GM12878 (cell line): Measurements from ENCODE around the gene STK11. TPM values are rescaled to one million over a fixed set of nuclear protein-coding genes. Genes with fewer than 3 reads are reported as not detected.

Source experiments
- CREM ChIP-seq: IDR thresholded peaks from 2 replicates; pipeline ENCODE4 v1.6.1; 2014; ENCODE audit warnings: antibody characterized with exemption, low read depth
- EGR1 ChIP-seq, 2 experiments: IDR thresholded peaks; 1 replicate in 1 of 2; 2 replicates in 1 of 2; pipeline ENCODE4 v1.6.1; 2011 to 2012; ENCODE audit warnings: low read depth in 2 of 2, low read length in 2 of 2, borderline replicate concordance in 1 of 2, mild to moderate bottlenecking in 1 of 2, moderate library complexity in 1 of 2
- ELK1 ChIP-seq: IDR thresholded peaks from 2 replicates; pipeline ENCODE4 v1.6.1; 2012; ENCODE audit warnings: low read depth, low read length, improper control_type of control experiment
- ESRRA ChIP-seq: IDR thresholded peaks from 2 replicates; pipeline ENCODE4 v1.6.1; 2012; ENCODE audit warnings: mild to moderate bottlenecking, low read length, improper control_type of control experiment
- ETV6 ChIP-seq, 2 experiments: fragments of 450-650 bp in 1 of 2; IDR thresholded peaks in 1 of 2; conservative IDR thresholded peaks in 1 of 2; 2 replicates each; pipeline ENCODE4 v1.6.1; 2014; ENCODE audit warnings: antibody characterized with exemption in 1 of 2, borderline replicate concordance in 1 of 2, low read depth in 1 of 2, mild to moderate bottlenecking in 1 of 2, moderate library complexity in 1 of 2
- KAT2A ChIP-seq: conservative IDR thresholded peaks from 2 replicates; pipeline ENCODE4 v1.6.1; 2011; ENCODE audit warnings: low read depth, low read length; ENCODE audit not compliant: control insufficient read depth
- MAX ChIP-seq: IDR thresholded peaks from 2 replicates; pipeline ENCODE4 v1.6.1; 2012; ENCODE audit warnings: low read depth, low read length, improper control_type of control experiment
- MEF2B ChIP-seq: fragments of 450-650 bp; IDR thresholded peaks from 2 replicates; pipeline ENCODE4 v1.6.1; 2018; ENCODE audit warnings: mild to moderate bottlenecking, moderate library complexity; ENCODE audit not compliant: partially characterized antibody, poor library complexity, severe bottlenecking
- MYC ChIP-seq: IDR thresholded peaks from 2 replicates; pipeline ENCODE4 v1.6.1; 2011; ENCODE audit warnings: mild to moderate bottlenecking, low read length, moderate library complexity, inconsistent platforms; ENCODE audit not compliant: insufficient read depth, insufficient replicate concordance, insufficient read length, severe bottlenecking
- NBN ChIP-seq: fragments of 450-650 bp; IDR thresholded peaks from 2 replicates; pipeline ENCODE4 v1.6.1; 2016
- NFIC ChIP-seq: IDR thresholded peaks from 2 replicates; pipeline ENCODE4 v1.6.1; 2012; ENCODE audit warnings: low read depth, mild to moderate bottlenecking, inconsistent platforms, low read length, moderate library complexity
- NFYA ChIP-seq: IDR thresholded peaks from 2 replicates; pipeline ENCODE4 v1.6.1; 2011; ENCODE audit warnings: low read depth, mild to moderate bottlenecking, low read length, improper control_type of control experiment, borderline replicate concordance
- NR2F1 ChIP-seq: fragments of 450-650 bp; conservative IDR thresholded peaks from 2 replicates; pipeline ENCODE4 v1.6.1; 2017; ENCODE audit warnings: mild to moderate bottlenecking
- RAD51 ChIP-seq: fragments of 450-650 bp; IDR thresholded peaks from 2 replicates; pipeline ENCODE4 v1.6.1; 2016; ENCODE audit warnings: moderate library complexity, mild to moderate bottlenecking, inconsistent platforms
- RUNX3 ChIP-seq: IDR thresholded peaks from 2 replicates; pipeline ENCODE4 v1.6.1; 2012; ENCODE audit warnings: low read length, inconsistent platforms
- SP1 ChIP-seq: IDR thresholded peaks from one replicate; pipeline ENCODE4 v1.6.1; 2011; ENCODE audit warnings: low read depth, low read length
- TCF3 ChIP-seq: IDR thresholded peaks from 2 replicates; pipeline ENCODE4 v1.6.1; 2012; ENCODE audit warnings: low read depth, mild to moderate bottlenecking, low read length, borderline replicate concordance; ENCODE audit not compliant: insufficient read depth
- YY1 ChIP-seq: IDR thresholded peaks from 2 replicates; pipeline ENCODE4 v1.6.1; 2011; ENCODE audit warnings: low read depth, mild to moderate bottlenecking, low read length
- ZZZ3 ChIP-seq: IDR thresholded peaks from 2 replicates; pipeline ENCODE4 v1.6.1; 2011; ENCODE audit warnings: low read depth; ENCODE audit not compliant: control insufficient read depth, insufficient read length
- polyA plus RNA-seq, 11 experiments: library from polyadenylated mRNA; depleted of rRNA in 4 of 11; unstranded in 6 of 11; stranded (reverse) in 5 of 11; fragments of >200 nt; fragmentation: Nextera tagmentation in 4 of 11; fragmentation: Illumina TruSeq in 1 of 11; extraction: Ambion mirVana in 4 of 11; extraction: Trizol in 1 of 11; gene quantifications; 1 replicate in 1 of 11; 2 replicates in 10 of 11; pipeline versions ENCODE4 v1.2.1 to v1.2.3, GENCODE V29; 2011 to 2016; ENCODE audit warnings: inconsistent platforms in 2 of 11, missing spikeins in 2 of 11, low read depth in 1 of 11
- total RNA-seq, 4 experiments: library from RNA; depleted of rRNA in 3 of 4; stranded (reverse); fragments of >200 nt in 3 of 4; fragmentation: Illumina TruSeq in 1 of 4; extraction: Trizol in 1 of 4; gene quantifications; 2 replicates each; pipeline versions ENCODE4 v1.2.1 to v1.2.3, GENCODE V29; 2013 to 2021
- TF ChIP-seq, protein P1 (sequence below): IDR thresholded peaks from 2 replicates; pipeline ENCODE4 v1.6.1; 2012; ENCODE audit warnings: improper control_type of control experiment, low read depth, low read length; ENCODE audit not compliant: insufficient replicate concordance
- TF ChIP-seq, protein P2 (sequence below): IDR thresholded peaks from 2 replicates; pipeline ENCODE4 v1.6.1; 2012; ENCODE audit warnings: low read depth, low read length, improper control_type of control experiment
- TF ChIP-seq, protein P3 (sequence below): IDR thresholded peaks from 2 replicates; pipeline ENCODE4 v1.6.1; 2011; ENCODE audit warnings: low read depth, mild to moderate bottlenecking, low read length, moderate library complexity, borderline replicate concordance; ENCODE audit errors: extremely low read depth

STK11 gene
- total and polyA plus RNA-seq, 10 of the 15 experiments (the other 5 are each of a cell fraction or from before 2014, with no cell fraction given) = 0.33 to 71.0 (median 23.8) TPM

DNA sequence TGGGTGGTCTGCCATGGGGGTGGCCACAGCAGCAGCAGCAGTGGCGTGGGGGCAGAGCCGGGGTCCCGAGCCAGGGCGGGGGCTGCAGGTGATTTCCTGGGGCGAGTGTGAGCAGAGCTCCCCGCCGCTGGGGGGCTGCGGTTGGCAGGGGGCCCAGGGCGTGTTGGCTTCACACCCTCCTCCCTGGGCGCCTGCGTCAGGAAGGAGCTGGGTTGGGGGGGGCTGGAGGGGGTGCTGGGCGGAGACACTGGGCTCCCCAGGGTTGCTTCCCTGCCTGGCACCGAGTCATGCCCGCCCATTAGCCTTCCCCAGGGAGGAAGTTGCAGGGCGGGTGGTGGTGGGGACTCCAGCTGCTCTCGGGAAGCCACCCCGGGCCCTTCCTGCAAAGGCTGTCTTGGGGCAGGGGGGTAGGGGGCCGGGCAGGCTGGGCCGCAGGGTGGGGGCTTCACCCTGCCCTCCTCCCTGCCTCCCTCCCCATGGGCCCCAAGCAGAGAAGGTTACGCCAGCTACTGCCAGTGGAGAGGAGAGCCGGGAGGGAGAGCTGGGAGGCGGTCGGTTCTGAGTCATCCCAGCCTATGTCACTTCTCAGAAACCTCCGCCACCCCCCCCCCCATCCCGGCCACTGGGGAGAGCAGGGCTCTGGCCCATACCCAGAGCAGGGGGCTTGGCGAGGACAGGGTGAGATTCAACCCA is 47.4 kb downstream of the STK11 start (continued):
- TF ChIP-seq, protein P1, sequence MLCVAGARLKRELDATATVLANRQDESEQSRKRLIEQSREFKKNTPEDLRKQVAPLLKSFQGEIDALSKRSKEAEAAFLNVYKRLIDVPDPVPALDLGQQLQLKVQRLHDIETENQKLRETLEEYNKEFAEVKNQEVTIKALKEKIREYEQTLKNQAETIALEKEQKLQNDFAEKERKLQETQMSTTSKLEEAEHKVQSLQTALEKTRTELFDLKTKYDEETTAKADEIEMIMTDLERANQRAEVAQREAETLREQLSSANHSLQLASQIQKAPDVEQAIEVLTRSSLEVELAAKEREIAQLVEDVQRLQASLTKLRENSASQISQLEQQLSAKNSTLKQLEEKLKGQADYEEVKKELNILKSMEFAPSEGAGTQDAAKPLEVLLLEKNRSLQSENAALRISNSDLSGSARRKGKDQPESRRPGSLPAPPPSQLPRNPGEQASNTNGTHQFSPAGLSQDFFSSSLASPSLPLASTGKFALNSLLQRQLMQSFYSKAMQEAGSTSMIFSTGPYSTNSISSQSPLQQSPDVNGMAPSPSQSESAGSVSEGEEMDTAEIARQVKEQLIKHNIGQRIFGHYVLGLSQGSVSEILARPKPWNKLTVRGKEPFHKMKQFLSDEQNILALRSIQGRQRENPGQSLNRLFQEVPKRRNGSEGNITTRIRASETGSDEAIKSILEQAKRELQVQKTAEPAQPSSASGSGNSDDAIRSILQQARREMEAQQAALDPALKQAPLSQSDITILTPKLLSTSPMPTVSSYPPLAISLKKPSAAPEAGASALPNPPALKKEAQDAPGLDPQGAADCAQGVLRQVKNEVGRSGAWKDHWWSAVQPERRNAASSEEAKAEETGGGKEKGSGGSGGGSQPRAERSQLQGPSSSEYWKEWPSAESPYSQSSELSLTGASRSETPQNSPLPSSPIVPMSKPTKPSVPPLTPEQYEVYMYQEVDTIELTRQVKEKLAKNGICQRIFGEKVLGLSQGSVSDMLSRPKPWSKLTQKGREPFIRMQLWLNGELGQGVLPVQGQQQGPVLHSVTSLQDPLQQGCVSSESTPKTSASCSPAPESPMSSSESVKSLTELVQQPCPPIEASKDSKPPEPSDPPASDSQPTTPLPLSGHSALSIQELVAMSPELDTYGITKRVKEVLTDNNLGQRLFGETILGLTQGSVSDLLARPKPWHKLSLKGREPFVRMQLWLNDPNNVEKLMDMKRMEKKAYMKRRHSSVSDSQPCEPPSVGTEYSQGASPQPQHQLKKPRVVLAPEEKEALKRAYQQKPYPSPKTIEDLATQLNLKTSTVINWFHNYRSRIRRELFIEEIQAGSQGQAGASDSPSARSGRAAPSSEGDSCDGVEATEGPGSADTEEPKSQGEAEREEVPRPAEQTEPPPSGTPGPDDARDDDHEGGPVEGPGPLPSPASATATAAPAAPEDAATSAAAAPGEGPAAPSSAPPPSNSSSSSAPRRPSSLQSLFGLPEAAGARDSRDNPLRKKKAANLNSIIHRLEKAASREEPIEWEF = no peak
- TF ChIP-seq RUNX3 = peak; percentile 42; the same call in 1 of the 2 replicates
- no peak for TF ChIP-seq EGR1 (IDR thresholded peaks at IDR 0.05; ENCODE audit: borderline replicate concordance in 1 of 2, low read depth in 2 of 2, low read length in 2 of 2)
- no peak for TF ChIP-seq ETV6 (conservative IDR thresholded peaks at IDR 0.05 in 1 of 2, IDR thresholded peaks at IDR 0.05 in 1 of 2; ENCODE audit: borderline replicate concordance in 1 of 2, low read depth in 1 of 2)
- TF ChIP-seq NR2F1 = no peak
- no peak for TF ChIP-seq TCF3
- TF ChIP-seq, protein P2, sequence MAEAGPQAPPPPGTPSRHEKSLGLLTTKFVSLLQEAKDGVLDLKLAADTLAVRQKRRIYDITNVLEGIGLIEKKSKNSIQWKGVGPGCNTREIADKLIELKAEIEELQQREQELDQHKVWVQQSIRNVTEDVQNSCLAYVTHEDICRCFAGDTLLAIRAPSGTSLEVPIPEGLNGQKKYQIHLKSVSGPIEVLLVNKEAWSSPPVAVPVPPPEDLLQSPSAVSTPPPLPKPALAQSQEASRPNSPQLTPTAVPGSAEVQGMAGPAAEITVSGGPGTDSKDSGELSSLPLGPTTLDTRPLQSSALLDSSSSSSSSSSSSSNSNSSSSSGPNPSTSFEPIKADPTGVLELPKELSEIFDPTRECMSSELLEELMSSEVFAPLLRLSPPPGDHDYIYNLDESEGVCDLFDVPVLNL = no peak
- no peak for TF ChIP-seq SP1
- 0 out of 2 replicates have a peak, but pooled peaks have one; percentile 39 for TF ChIP-seq ELK1
- TF ChIP-seq ZZZ3 = no peak
- no peak for TF ChIP-seq NFIC
- no peak for TF ChIP-seq KAT2A
- no peak for TF ChIP-seq MYC
- 0 out of 2 replicates have a peak, but pooled peaks have one; percentile 6 for TF ChIP-seq CREM
- no peak for TF ChIP-seq NBN
- TF ChIP-seq, protein P3, sequence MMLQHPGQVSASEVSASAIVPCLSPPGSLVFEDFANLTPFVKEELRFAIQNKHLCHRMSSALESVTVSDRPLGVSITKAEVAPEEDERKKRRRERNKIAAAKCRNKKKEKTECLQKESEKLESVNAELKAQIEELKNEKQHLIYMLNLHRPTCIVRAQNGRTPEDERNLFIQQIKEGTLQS = no peak
- no peak for TF ChIP-seq RAD51
- TF ChIP-seq NFYA = no peak
- TF ChIP-seq YY1 = no peak
- TF ChIP-seq MAX = no peak; the same call in 1 of the 2 replicates
- peak; percentile 81 for TF ChIP-seq MEF2B
- no peak for TF ChIP-seq ESRRA
